ENCODE results near the gene ZFAND6. TPM values are rescaled to one million over a fixed set of nuclear protein-coding genes. Genes with fewer than 3 reads are reported as not detected.
A peak's percentile ranks its signal among the peaks of the same experiment; 100 is the strongest.

Gene ZFAND6
- total RNA-seq, 1 donor = 109 TPM

GRCh38 chr15:80100247-80100646, 40.8 kb downstream of the ZFAND6 start:
- H3K4me2 ChIP-seq (ENCODE audit: insufficient read depth, low read length) = no peak overlapping the region
- H3K79me2 ChIP-seq (ENCODE audit: insufficient read depth, low read length) = peaks cover 81% of the 10 kb centered on the region
- no peak overlapping the region for H2AFZ ChIP-seq (ENCODE audit: low read length)
- H3K27me3 ChIP-seq (ENCODE audit: insufficient read depth, low read length) = no peaks in the 10 kb centered on the region
- H3K4me1 ChIP-seq (ENCODE audit: insufficient read depth, low read length) = peaks cover 4% of the 10 kb centered on the region
- no peaks in the 10 kb centered on the region for H3K36me3 ChIP-seq (ENCODE audit: insufficient read depth, low read length)
- peaks cover 24% of the 10 kb centered on the region for H4K20me1 ChIP-seq (ENCODE audit: insufficient read depth, low read length)
- no peaks in the 10 kb centered on the region for H3K9me3 ChIP-seq (ENCODE audit: low read depth, low read length)
- H3K4me3 ChIP-seq (ENCODE audit: insufficient read depth, low read length) = no peak overlapping the region
- TF ChIP-seq CTCF (IDR thresholded peaks at IDR 0.05; ENCODE audit: extremely low read depth, low read depth, low read length) = no peak
- no peak for DNase-seq (ENCODE audit: insufficient read length, low spot score, missing footprints)
- no peak overlapping the region for H3K27ac ChIP-seq (ENCODE audit: low read depth, low read length)

- Histone ChIP-seq H3K27me3 (ENCODE audit: insufficient read depth, low read length) (no peaks in the 10 kb centered on the region), H4K20me1 (ENCODE audit: insufficient read depth, low read length) (peaks cover 28% of the 10 kb centered on the region), H3K4me1 (ENCODE audit: insufficient read depth, low read length) (peaks cover 17% of the 10 kb centered on the region), H3K36me3 (ENCODE audit: insufficient read depth, low read length) (peaks cover 3% of the 10 kb centered on the region), H3K4me2 (ENCODE audit: insufficient read depth, low read length) (peak overlapping the region; percentile 61), H3K9me3 (ENCODE audit: low read depth, low read length) (no peaks in the 10 kb centered on the region), H2AFZ (ENCODE audit: low read length) (no peak overlapping the region), H3K79me2 (ENCODE audit: insufficient read depth, low read length) (peaks cover 86% of the 10 kb centered on the region), H3K27ac (ENCODE audit: low read depth, low read length) (peak overlapping the region; percentile 48), H3K4me3 (ENCODE audit: insufficient read depth, low read length) (no peak overlapping the region)
- no peak for DNase-seq (ENCODE audit: insufficient read length, low spot score, missing footprints)
- no peak for TF ChIP-seq CTCF (IDR thresholded peaks at IDR 0.05; ENCODE audit: extremely low read depth, low read depth, low read length)
Measured at GRCh38 chr15:80105193-80105592, 45.7 kb downstream of the ZFAND6 start.

- H3K27ac ChIP-seq (ENCODE audit: low read depth, low read length) = peak overlapping the region; percentile 48
- H3K27me3 ChIP-seq (ENCODE audit: insufficient read depth, low read length) = no peaks in the 10 kb centered on the region
- H3K79me2 ChIP-seq (ENCODE audit: insufficient read depth, low read length) = peaks cover 83% of the 10 kb centered on the region
- H4K20me1 ChIP-seq (ENCODE audit: insufficient read depth, low read length) = peaks cover 28% of the 10 kb centered on the region
- H2AFZ ChIP-seq (ENCODE audit: low read length) = no peak overlapping the region
- peak overlapping the region; percentile 61 for H3K4me2 ChIP-seq (ENCODE audit: insufficient read depth, low read length)
- H3K4me3 ChIP-seq (ENCODE audit: insufficient read depth, low read length) = peak overlapping the region; percentile 10
- H3K9me3 ChIP-seq (ENCODE audit: low read depth, low read length) = no peaks in the 10 kb centered on the region
- TF ChIP-seq CTCF (IDR thresholded peaks at IDR 0.05; ENCODE audit: extremely low read depth, low read depth, low read length) = no peak
- H3K4me1 ChIP-seq (ENCODE audit: insufficient read depth, low read length) = peaks cover 17% of the 10 kb centered on the region
- peaks cover 3% of the 10 kb centered on the region for H3K36me3 ChIP-seq (ENCODE audit: insufficient read depth, low read length)
- DNase-seq (ENCODE audit: insufficient read length, low spot score, missing footprints) = no peak
Measured at GRCh38 chr15:80105595-80105994, 46.1 kb downstream of the ZFAND6 start.

GRCh38 chr15:80106051-80106450, 46.6 kb downstream of the ZFAND6 start:
- Histone ChIP-seq H3K36me3 (ENCODE audit: insufficient read depth, low read length) (peaks cover 3% of the 10 kb centered on the region), H3K79me2 (ENCODE audit: insufficient read depth, low read length) (peaks cover 83% of the 10 kb centered on the region), H4K20me1 (ENCODE audit: insufficient read depth, low read length) (peaks cover 33% of the 10 kb centered on the region), H3K27ac (ENCODE audit: low read depth, low read length) (peak overlapping the region; percentile 48), H3K9me3 (ENCODE audit: low read depth, low read length) (no peaks in the 10 kb centered on the region), H3K4me3 (ENCODE audit: insufficient read depth, low read length) (peak overlapping the region; percentile 10), H3K27me3 (ENCODE audit: insufficient read depth, low read length) (no peaks in the 10 kb centered on the region), H3K4me1 (ENCODE audit: insufficient read depth, low read length) (peaks cover 17% of the 10 kb centered on the region), H3K4me2 (ENCODE audit: insufficient read depth, low read length) (peak overlapping the region; percentile 61), H2AFZ (ENCODE audit: low read length) (no peak overlapping the region)
- DNase-seq (ENCODE audit: insufficient read length, low spot score, missing footprints) = no peak
- no peak for TF ChIP-seq CTCF (IDR thresholded peaks at IDR 0.05; ENCODE audit: extremely low read depth, low read depth, low read length)
